GM06990 (cell line): Measurements from ENCODE around the gene NRN1L.

Experiments used
- DNase-seq: peaks from one replicate; pipeline ENCODE4 v3.0.0-alpha.2; 2011; ENCODE audit not compliant: insufficient read length; ENCODE audit errors: extremely low read depth
- H3K27me3 ChIP-seq: replicated peaks from 2 replicates; pipeline ENCODE4 v1.6.0; 2011; ENCODE audit warnings: low read length; ENCODE audit not compliant: control insufficient read depth, insufficient read depth
- H3K36me3 ChIP-seq: 2 replicates; pipeline ENCODE4 v1.5.1; 2011; ENCODE audit warnings: low read length; ENCODE audit not compliant: control insufficient read depth, insufficient read depth
- H3K4me3 ChIP-seq: replicated peaks from 2 replicates; pipeline ENCODE4 v1.5.1; 2011; ENCODE audit warnings: low read depth, mild to moderate bottlenecking, control low read depth, low read length
- TF ChIP-seq, protein P1 (sequence below): IDR thresholded peaks from 2 replicates; pipeline ENCODE4 v1.5.1; 2011; ENCODE audit warnings: low read length, control low read depth, mild to moderate bottlenecking, inconsistent platforms; ENCODE audit not compliant: insufficient read depth, poor library complexity, severe bottlenecking

NRN1L gene

DNA sequence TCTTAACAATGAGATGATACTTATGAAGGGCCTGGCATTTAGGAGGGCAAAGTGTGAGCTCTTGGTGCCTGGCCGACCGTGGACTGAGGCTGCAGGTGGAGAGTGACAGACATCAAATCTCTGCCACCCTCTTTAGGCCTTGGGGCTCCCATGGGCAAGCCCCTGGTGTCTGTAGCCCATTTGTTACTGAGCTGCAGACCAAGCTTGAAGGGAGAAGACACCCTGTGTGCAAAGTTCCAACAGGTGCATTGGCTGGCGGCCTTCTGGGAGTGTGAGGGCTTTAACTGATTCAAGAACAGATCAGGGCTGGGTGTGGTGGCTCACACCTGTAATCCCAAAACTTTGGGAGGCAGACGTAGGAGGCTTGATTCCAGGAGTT lies 47.8 kb downstream of the NRN1L start:
- H3K36me3 ChIP-seq = peaks cover 56% of the 10 kb centered on the region
- H3K4me3 ChIP-seq = no peak overlapping the region
- TF ChIP-seq, protein P1, sequence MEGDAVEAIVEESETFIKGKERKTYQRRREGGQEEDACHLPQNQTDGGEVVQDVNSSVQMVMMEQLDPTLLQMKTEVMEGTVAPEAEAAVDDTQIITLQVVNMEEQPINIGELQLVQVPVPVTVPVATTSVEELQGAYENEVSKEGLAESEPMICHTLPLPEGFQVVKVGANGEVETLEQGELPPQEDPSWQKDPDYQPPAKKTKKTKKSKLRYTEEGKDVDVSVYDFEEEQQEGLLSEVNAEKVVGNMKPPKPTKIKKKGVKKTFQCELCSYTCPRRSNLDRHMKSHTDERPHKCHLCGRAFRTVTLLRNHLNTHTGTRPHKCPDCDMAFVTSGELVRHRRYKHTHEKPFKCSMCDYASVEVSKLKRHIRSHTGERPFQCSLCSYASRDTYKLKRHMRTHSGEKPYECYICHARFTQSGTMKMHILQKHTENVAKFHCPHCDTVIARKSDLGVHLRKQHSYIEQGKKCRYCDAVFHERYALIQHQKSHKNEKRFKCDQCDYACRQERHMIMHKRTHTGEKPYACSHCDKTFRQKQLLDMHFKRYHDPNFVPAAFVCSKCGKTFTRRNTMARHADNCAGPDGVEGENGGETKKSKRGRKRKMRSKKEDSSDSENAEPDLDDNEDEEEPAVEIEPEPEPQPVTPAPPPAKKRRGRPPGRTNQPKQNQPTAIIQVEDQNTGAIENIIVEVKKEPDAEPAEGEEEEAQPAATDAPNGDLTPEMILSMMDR = no peak
- no peak for DNase-seq
- H3K27me3 ChIP-seq = no peaks in the 10 kb centered on the region

DNA sequence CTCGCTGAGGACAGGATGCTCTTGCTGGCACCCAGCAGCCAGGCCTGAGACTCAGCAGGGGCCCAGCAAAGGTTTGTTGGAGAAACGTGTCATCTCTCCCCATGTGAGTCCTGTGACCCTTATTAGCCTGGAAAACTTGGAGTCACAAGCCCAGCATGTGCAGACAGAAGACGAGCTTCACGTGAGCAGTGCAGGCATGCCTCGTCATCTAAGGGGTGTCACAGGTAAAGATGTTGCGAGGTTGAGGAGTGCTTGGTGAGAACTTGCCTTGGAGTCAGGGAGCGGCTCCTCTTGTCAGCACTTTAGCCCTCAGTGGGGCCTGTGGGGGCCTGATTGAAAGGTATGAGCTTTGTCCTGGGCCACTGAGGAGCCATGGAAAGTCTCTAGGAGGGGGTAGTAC lies 49.1 kb downstream of the NRN1L start:
- DNase-seq = no peak
- TF ChIP-seq, protein P1 = no peak
- no peak overlapping the region for H3K4me3 ChIP-seq
- H3K27me3 ChIP-seq = no peaks in the 10 kb centered on the region
- peaks cover 45% of the 10 kb centered on the region for H3K36me3 ChIP-seq

DNA sequence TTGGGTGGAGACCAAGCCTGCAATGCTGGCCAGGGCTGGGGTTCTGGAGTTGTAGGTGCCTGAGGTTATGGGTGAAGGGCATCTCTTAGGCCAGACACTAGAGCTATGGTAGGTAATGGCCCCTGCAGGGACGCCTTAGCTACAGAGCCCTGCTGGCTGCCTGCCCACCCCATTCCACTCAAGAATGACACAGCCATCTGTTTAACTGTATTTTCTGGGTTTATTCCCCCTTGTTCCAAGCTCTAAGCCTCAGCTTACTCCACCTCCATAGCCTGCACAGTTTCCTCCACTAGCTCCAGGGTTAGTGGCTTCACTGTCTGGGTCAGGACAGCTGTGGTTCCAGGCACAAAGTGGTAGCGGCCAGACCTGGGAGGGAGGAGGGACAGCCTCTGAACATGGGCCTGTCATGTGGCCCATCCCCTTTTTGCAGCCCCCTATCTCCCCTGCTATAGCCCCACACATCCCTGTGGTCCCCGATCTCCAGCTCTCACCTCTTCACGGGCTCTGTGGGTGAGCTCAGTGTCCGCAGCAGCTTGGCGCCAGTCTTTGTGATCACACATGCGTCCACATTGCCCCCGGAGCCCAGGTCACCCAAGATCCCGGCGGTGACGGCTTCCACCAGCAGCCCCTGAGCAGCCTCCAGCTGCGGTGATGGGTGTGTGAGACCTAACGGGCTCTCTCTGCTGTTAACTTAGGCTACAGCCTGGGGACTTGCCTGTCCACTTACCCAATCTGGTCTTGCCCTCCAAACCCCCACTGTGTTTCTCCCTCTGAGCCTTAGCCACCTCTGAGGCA lies 49.8 kb downstream of the NRN1L start:
- no peak for DNase-seq
- peaks cover 46% of the 10 kb centered on the region for H3K36me3 ChIP-seq
- no peaks in the 10 kb centered on the region for H3K27me3 ChIP-seq
- TF ChIP-seq, protein P1 = no peak
- H3K4me3 ChIP-seq = no peak overlapping the region

- DNase-seq = no peak
- no peaks in the 10 kb centered on the region for H3K27me3 ChIP-seq
- H3K4me3 ChIP-seq = peak overlapping the region; percentile 98
- H3K36me3 ChIP-seq = peaks cover 42% of the 10 kb centered on the region
- TF ChIP-seq, protein P1 = no peak
Observed at GRCh38 chr16:67935101-67935401, 50.4 kb downstream of the NRN1L start.

DNA sequence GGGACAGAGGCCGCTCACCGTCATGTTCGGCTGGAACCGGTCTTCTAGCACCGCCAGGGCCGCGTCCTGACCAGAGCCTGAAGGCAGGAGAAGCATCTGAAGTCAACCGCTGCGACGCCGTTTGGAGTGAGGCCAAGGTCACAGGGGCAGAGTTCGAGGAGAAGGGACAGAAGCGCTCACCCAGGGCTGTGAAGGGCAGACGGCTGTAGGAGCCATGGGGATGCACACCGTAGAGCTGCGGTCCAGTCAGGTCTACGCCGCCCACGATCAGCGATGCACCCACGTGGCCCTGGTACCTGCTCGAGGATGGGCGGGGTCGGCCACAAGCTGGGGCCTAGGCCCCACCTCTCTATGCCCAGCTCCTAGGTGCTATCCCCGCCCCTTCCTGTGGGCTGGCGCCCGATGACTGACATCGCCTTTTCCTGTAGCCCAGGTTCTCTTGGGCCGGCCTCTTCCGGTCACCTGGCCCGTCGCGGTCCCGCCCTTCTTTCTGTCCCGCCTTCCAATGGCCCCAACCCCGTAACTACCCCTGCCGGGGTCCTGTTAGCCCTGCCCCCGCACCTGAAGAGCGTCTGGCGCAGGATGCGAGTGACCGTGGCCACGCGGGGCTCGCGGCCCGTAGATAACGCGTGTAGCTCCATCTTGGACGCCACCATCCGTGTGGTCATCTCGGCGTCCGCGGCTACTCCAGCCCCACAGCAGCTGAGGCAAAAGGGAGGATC lies 50.9 kb downstream of the NRN1L start:
- no peaks in the 10 kb centered on the region for H3K27me3 ChIP-seq
- H3K36me3 ChIP-seq = peaks cover 42% of the 10 kb centered on the region
- H3K4me3 ChIP-seq = peak overlapping the region; percentile 98
- TF ChIP-seq, protein P1 = no peak
- peak; percentile 92 for DNase-seq
